ENCODE measurements around the gene C15orf62.

C15orf62 gene

DNA sequence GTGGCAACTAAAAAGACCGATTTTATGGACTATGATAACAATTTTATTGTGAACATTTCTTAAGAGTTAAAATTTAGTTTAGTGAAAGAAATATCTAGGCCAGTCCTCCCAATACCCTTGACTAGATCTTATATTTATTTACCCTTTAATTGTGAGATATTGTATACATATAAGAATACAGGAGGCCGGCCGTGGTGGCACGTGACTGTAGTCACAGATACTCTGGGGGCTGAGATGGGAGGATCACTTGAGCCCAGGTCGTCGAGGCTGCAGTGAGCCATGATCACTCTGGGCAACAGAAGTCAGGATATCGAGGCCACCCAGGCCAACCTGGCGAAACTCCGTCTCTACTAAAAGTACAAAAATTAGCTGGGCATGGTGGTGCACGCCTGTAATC lies 14.0 kb upstream of the C15orf62 start:
- DNase-seq (ENCODE audit: low spot score), result no peak

DNA sequence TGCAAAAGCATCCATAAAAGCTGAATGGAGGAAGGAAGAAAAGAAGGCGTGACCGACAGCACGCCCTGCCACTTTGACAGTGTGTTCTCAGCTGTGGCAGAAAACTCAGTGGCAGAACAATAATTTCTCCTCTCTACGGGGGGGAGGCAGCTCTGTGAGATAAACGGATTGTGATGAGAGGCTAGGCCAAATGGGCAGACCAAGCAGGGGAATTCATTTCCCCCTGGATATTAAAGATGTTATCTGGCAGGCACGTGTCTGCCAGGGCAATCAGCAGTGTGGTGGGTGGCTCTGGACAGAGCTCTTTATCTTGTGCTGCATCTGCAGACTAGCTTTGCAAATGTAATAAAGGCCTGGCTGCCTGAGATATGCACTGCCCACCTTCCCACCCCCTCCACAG lies 12.8 kb upstream of the C15orf62 start:
- no peak for DNase-seq (ENCODE audit: low spot score)

DNA sequence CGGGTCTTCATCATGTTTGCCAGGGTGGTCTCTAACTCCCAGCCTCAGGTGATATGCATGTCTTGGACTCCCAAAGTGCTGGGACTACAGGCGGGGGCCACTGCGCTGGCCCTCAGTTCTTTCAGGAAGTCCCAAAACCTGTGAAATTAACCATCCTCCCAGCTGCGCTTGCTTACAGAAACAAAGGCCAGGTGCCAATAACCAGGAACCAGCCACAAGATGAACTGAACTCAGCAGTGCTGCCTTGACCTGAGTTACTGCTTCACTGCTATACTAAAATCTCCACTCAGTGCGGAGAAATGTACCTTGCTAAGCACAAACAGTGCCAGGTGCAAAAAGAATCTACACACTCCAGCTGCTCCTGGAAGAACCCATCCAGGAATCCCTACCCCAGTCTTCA lies 9.8 kb upstream of the C15orf62 start:
- DNase-seq (ENCODE audit: low spot score), result no peak

DNA sequence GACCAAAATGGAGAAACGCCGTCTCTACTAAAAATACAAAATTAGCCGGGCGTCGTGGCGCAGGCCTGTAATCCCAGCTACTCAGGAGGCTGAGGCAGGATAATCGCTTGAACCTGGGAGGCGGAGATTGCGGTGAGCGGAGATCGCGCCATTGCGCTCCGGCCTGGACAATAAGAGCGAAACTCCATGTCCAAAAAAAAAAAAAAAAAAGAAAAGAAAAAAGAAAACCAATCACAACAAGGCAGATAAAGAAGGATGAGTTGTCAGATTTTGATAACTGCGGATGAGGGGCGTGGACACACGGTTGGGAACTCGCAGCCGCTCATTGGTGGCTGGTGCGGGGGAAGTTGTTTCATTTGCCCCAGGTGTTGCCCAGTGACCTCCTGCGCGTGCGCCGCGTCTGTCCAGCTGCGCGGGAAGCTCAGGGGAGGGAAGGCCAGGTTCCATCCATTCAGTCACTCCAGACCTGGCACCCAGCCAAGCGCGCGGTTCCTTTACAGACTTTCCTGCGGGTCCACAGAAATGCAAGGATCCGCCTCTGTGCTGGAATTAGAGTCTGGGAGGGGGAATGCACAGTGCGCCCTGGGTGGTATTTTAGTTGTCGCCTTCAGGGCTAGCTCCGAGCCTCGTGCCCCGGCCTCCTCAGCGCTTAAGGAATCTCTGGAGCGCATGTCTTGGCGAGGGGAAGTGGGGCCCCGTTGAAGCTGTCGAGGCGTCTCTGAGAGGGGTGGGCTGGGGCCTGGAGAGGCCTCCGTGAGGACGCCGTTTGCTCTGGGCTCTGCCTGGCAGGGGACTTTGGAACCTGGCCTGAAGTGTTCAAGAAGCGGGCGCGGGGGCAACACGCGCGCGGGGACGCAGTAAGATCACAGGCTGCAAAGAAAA lies 6.6 kb upstream of the C15orf62 start:
- DNase-seq (ENCODE audit: low spot score), result no peak

DNA sequence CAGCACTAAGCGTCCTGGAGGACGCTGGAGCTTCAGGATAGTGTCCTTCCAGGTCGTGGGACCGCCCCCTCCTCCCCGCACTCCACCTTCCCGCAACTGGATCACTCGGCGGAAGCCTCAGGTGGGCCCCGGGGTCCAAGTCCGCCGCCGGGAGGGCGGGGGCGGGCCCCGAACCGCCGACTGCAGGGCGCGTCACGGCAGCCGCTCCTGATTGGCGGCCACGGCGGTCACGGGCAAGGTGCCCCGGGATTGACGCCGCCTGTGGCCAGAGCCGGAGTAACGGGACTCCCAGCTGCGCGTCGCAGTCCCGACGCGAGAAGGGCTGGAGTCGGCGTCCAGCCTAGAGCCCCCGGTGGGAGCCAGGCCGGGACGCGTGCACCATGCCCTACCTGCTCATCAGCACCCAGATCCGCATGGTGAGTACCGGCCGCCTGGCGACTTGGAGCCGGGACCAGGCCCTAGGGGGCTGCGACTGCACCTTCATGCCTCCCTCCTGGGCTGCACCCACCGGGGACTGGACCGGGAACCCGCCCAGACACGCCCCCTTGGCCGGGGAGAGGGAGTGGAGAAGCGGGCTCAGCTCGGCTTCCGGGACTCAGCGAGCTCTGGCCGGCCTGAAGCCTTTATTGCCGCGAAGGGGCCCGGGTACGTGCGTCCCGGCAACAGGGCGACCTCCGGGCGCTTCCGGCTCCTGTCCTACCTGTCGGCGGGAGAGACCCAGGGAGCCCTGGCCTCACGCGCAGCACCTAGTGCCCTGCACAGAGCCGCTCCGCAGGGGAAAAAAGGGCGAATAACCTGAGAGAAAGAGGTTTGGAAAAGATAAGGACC lies 5.8 kb upstream of the C15orf62 start, which contains the start of gene GCHFR:
TSS of gene GCHFR (plus strand) at position 268 of the 828 bp plus-strand sequence. CDS start at position 381, 113 bp downstream.
- peak; percentile 23 for DNase-seq (ENCODE audit: low spot score)

DNA sequence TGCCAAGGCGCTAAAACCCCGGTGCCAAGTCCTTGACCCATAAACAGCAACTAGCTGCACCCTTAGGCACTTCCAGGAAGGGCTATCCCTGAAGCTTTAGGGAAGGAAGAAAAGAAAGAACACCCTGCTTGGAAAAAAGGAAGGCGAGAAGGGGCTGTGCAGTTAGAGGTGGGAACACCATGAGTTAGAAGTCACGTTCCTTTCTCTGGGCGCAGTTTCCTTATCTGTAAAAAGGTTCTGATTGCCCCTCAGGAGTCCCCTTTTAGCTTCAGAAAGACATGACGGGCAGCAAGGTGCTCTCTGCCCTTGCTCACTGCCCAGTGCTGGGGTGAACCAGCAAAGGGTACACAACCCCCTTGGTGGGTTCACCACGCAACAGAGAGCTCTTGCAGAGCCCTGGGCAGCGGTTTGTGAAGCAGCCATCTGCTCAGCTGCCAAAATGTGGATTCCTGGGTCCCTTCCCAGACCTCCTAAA lies 5.1 kb upstream of the C15orf62 start:
- no peak for DNase-seq (ENCODE audit: low spot score)

DNA sequence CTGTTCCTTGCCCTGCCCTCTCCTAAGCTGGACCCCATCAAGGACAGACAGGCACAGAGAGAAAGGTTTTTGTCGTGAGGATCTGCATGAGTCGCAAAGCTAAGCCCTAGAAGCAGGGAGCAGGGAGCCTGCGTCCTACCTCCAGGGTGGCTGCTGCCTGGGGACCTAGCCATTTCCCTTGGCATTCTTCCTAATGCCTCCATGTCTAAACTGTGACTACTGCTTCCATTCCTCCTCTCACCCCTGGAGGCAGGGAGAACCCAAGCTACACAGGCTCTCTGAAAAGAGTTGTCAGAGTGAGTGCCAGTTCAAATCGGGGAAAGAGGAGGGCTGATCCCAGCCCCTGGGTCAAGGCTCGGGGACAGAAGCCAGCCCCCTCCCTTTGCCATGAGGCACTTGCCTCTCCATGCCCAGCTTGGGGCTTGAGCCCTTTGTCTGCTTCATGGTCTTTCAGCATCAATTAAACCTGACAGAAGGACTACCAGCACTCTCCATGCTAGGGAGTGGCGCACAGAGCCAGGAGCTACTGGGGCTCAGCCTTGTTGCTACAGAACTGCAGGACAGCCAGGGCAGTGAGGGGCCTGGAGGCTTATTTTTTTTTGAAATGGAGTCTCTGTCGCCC lies 3.5 kb upstream of the C15orf62 start:
- no peak for DNase-seq (ENCODE audit: low spot score)

DNA sequence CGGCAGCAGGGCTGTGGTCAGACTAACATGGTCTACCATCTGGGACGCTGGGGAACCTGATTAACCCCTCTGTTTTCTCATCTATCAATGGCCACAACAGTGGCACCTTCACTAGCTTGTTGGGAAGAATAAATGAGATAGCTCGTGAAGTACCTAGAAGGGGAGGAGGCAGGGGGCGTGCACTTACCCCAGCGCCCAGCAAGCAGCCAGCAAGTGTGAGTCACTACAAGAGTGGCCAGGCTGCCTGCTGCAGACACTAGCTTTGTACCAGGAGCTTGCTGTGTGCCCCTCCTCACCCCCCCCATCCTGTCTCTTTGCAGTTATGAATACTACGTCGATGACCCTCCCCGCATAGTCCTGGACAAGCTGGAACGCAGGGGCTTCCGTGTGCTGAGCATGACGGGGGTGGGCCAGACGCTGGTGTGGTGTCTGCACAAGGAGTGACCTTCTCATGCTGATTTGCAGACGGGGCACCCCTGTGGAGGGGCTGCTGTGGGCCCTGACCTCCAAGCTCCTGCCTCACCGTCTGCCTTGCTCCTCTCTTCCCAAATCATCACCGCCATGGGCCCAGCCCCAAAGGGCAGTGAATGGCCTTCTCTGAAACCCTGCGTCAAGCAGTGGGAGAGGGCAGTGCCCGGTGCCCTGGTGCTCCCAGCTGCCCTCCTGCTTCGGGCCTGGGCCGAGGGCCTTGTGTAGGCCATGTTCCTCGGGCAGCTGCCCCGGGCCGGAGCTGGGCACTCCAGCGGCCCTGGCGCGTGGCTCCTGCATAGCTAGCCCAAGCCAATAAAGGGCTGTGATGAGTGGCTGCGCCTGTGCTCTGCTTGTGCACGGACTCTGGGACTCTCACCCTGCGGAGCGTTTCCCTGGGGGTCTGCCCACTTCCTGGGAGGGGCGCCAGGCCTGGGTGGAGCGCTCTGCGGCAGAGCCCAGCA lies 2.6 kb upstream of the C15orf62 start:
- no peak for DNase-seq (ENCODE audit: low spot score)

DNA sequence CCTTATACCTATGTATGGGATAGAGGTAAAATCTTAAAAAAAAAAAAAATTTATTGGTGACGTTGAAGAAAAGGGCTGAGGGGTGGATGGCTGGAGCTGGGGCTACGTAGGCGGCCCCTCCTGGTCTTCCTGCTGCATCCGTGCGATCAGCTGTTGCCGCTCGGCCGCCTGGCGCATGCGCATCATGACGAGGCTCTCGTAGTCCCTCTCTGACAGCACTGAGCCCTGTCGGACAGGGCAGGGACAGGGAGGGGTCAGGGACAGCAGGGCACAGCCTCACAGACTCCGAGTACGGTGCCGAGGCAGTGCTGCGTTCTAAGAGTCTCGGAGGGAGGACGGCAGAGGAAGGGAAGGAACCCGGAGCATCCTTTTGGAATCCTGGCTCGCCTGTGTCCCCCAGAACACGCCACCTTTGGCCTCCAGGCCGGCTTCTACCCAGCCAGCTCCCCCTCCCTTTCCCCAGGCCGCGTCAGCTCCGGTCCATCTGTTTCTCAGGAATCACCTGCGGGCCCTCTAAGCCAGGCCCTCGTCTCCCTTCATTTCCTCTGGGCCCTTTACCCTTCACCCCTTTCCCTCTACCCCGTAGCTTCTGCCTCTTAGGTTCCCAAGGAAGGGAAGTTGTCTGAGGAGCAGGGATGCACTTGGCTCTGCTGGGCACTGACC lies 1.8 kb upstream of the C15orf62 start:
- no peak for DNase-seq (ENCODE audit: low spot score)

DNA sequence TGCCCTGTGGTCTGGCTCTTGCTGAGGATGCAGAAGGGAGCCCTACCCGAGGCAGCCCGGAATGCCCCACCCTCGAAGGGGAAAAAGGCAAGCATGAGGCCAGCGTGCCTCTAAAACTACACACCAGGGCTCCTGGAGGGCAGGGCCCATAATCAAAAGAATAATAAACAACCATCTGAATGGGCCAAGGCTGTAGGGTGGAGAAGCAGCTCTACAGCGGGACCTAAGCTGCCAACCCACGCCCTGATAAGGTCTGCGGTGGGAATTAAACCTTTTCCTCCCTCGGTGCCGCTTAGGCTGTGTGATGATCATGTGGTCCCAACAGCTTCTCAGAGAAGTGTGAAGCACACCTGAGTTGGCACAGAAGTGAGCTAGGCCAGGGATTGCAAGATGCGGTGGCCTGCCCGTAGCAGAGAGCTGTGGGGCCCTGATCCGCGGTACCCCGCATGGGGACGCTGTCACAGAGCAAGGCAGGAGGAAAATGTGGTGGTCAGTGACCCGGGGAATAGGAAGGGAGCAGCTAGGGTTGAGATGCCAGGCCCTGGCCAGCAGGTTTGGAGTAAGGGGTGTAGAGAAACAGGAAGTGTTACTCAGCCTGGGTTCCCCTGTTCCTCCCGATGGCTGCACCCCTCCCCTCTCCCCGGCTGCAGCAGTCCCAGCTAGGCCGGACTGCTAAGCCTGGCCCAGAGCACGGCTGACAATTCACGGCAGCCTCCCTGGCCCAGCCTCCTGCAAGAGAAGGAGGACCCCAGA lies 1.1 kb upstream of the C15orf62 start:
- DNase-seq (ENCODE audit: low spot score), result no peak

DNA sequence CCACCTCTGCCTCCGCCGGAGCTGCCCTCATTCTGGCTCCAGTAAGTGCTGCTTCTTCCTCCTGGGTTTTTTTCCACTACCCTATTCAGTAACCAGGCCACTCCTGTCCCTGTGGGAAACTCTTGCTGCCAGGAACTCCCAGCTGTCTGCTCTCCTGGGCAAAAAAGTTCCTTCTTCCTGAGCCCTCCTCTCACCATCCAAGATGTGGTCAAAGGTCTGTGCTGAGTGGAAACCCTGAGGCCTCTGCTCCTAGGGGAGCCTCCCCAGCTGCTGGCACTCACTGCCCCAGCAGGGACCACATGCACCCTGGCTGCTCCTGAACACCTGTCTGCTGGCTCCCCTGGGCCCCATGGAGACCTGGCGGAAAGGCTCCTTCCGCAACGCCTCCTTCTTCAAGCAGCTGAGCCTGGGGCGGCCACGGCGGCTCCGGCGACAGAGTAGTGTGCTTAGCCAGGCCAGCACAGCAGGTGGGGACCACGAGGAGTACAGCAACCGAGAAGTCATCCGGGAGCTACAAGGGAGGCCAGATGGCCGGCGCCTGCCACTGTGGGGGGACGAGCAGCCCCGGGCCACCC lies 454 bp downstream of the C15orf62 start:
- no peak for DNase-seq (ENCODE audit: low spot score)

DNA sequence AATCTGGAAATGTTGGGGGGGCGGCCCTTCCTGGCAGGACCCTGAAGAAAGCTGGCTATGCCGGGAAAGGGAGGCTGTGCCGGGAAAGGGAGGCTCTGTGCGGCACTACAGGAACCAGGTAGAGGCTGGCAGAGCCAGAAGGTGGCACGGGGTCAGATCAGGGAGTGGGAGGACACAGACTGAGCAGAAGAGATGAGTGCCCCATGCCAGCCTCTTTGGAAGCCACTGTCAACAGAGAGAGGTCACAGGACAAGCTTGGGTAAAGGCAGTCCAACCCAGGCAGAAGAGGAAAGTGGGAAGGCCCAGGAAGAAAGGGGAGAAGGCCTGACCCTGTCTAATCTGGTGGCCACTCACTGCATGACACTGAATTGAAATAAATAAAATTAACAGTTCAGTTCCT lies 1.5 kb downstream of the C15orf62 start:
- DNase-seq (ENCODE audit: low spot score), result no peak

DNA sequence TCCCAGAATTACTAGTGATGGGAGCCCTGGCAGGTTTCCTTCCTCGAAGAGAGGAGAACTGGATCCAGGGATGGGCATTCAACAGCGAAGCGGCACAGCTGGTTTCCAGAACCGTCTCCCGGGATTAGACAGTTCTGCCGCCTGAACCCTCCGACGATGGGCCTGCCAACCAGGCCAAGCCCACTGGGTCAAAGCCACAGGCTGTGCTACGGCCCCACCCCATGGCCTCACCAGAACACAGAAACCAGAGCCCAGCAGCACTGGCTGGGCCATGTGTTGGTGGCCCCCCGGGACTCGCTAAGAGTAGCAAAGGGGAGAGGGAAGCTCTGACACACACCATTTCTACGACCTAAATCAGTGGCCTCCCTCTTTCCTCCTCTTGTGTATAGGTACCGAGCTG lies 2.2 kb downstream of the C15orf62 start:
- DNase-seq (ENCODE audit: low spot score), result no peak

DNA sequence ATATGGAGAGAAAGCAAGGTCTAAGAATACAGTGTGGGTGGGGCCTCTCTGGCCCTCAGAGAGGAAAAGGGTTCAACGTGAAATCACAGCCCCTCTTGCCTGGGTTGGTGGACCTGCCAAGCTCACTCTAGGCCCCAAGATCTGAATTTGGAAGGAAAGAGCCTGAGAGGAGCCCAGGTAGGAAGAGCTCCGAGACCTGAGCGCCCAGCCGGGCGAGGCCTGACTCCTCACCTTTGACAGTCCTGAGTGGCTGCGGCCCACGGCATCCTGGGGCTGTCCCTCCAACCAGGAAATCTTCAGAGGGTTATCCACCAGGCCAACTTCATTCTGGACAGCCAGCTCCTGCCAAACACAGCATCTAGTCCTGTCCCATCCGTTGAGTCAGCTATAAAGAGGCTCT lies 3.7 kb downstream of the C15orf62 start:
- no peak for DNase-seq (ENCODE audit: low spot score)

DNA sequence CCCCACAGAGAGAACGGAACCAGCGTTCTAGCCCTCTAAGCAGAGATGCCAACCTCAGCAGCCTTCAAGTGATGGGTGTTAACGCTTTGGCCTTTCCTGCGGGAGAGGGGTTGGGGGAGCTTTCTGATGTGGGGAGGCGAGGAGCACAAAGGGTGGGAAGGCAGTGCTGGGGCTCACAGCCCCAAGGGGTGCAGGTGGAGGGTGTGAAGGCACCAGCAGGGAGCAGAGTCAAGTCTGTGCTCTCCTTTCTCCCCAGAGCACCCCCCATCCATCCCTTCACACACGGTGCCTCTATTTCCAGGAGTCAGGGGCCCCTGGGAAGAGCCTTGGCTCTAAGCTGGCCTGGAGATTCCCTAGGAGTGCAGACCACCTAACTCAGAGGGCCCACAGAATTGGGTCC lies 4.1 kb downstream of the C15orf62 start:
- no peak for DNase-seq (ENCODE audit: low spot score)

DNA sequence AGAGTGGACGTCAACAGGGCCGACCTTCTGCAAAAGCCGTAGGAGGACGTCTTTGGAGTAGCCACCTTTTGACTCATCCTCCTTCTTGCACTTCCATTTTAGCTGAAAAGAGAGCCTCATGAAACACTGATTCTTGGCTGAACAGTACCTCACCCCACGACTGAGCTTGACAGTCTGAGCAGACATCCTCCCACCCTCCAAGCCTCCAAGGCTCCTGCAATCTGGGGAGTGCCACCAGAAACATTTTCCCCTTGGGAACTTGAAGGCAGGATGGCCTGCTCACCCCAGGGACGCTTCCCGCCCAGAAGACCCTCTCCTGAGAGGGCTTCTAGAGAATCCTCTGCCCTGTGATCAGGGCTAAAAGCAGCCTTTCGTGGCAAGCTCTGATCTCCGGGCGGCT lies 5.2 kb downstream of the C15orf62 start:
- DNase-seq (ENCODE audit: low spot score), result no peak

DNA sequence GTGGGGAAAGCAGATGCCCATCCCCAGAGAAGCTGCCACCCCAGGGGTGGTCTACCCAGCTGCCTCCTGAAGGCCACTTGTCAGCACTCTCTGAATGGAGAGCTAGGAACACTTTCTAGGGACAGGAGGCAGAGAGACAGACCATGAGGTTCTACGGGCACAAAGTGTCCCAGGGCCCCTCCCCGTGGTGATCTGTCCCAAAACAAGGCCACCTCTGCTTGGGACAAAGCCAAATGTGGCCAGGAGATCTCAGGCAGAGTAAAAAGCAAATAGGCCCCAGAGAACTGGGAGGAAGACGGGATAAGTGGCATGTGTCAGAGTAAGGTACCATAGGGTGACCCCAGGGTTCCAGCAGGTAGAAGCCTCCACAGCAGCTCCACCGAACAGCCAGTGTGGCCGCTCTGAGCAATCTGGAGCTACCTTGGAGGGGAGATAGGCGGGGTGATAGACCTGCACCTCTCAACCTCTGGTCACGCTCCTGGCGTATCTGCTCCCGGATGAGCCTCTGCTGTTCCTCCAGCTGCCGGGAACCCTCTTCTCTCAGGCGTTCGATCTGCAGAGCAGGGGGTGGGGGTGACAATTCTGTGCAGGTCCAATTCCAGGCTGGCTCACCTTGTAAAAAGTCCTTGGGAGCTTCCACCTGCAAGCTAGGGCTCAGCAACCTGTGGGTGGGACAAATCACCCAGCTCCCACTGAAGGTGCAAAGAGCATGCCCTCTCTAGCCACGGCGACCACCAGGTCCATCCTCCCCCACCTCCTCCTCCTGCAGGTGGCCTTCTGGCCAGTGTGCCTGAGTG lies 6.2 kb downstream of the C15orf62 start:
- no peak for DNase-seq (ENCODE audit: low spot score)

DNA sequence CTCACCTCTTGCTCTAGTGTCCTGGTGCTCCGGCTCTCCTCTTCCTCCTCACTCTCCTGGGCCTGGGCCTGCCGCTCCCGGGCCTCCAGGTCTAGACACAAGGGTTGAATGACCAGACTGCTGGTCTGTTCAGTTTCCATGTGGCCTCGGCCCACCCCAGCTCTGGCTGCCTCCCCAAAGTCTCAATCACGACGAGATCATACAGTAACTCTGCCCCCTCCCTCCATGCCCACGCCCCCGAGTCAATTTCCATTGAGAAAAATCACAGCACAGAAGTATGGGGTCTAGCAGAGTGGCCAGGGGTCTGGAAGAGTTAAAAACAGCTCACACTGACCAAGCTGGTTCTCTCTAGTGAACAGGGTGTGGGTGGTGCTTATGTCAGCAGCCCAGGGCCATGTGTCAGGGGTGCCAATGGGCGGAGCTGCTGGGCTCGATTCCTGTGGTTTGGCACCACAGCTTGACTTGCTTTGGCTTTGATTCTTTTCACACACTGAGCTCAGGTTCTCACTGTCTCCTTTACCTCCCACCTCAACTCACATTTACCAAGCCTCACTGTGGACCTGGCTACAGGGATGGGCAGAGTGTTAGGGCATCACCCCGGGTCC lies 6.9 kb downstream of the C15orf62 start:
- no peak for DNase-seq (ENCODE audit: low spot score)

Measured in putamen (tissue), 1 donor.